ENCODE measurements around the gene TMEM169.

DNA sequence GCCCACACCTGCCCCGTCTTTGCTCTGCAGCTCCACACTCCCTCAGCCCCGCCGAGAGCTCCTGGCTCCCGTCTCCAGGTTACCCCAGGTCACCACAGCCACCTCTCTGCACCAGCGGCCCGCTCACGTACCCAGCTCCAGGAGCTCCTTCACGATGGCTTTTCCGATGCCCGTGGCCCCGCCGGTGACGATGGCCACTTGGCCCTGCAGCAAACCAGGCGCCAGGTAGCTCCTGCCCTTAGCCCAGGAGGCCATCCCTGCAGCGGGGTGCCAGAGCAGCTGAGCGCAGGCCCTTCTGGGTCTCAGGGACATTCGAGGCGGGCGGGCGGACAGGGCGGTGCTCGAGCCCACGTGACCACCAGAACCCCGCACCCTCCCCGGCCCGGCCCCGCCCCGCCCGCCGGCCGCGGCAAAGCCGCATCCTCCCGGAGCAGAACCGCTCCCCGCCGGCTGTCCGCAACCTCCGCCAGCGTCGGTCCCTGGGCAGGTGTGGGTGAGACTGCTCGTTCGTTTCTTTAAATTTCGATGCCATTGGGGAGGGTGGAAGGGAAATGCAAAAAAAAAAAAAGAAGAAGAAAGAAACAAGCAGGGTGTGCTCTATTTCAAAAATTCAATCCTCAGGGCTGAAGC is at the start of gene TMEM169, which contains the start of gene PECR:
- no peak for TF ChIP-seq ZNF431 (CRISPR knock-in tag; IDR thresholded peaks at IDR 0.05; ENCODE audit: borderline replicate concordance, low read depth)
- TF ChIP-seq, protein P1, sequence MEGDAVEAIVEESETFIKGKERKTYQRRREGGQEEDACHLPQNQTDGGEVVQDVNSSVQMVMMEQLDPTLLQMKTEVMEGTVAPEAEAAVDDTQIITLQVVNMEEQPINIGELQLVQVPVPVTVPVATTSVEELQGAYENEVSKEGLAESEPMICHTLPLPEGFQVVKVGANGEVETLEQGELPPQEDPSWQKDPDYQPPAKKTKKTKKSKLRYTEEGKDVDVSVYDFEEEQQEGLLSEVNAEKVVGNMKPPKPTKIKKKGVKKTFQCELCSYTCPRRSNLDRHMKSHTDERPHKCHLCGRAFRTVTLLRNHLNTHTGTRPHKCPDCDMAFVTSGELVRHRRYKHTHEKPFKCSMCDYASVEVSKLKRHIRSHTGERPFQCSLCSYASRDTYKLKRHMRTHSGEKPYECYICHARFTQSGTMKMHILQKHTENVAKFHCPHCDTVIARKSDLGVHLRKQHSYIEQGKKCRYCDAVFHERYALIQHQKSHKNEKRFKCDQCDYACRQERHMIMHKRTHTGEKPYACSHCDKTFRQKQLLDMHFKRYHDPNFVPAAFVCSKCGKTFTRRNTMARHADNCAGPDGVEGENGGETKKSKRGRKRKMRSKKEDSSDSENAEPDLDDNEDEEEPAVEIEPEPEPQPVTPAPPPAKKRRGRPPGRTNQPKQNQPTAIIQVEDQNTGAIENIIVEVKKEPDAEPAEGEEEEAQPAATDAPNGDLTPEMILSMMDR (CRISPR knock-in tag; IDR thresholded peaks at IDR 0.05) = peak; percentile 34
- TF ChIP-seq ARNT2 (CRISPR knock-in tag; IDR thresholded peaks at IDR 0.05; ENCODE audit: low read depth) = peak; percentile 98
- peak; percentile 81 for TF ChIP-seq AHDC1 (CRISPR knock-in tag; IDR thresholded peaks at IDR 0.05; ENCODE audit: borderline replicate concordance)
- no peak; the same call in 1 of the 2 replicates for TF ChIP-seq TCF7 (IDR thresholded peaks at IDR 0.05; ENCODE audit: low read depth)
- peak; percentile 36; the same call in 1 of the 2 replicates for TF ChIP-seq NFYB (CRISPR knock-in tag; IDR thresholded peaks at IDR 0.05)
- TF ChIP-seq YEATS4 (CRISPR knock-in tag; IDR thresholded peaks at IDR 0.05; ENCODE audit: borderline replicate concordance) = peak; percentile 97
- peak; percentile 88 for TF ChIP-seq IRF2 (CRISPR knock-in tag; IDR thresholded peaks at IDR 0.05)
